DND-41 (cell line): Measurements from ENCODE around the gene MKI67.
"Not testable (repeated sequence)": the region's sequence is repeated elsewhere in the genome, so short reads cannot be mapped to it uniquely, and the experiment has no call there.

ENCODE experiments used
- ATAC-seq: fragments of 200-7000 bp; cut with Tn5 transposase; 3 replicates; pipeline ENCODE4 v1.9.1; 2021; ENCODE audit warnings: low read depth; ENCODE audit not compliant: insufficient read depth
- DNase-seq: peaks from one replicate; pipeline ENCODE4 v3.0.0-alpha.2; 2020
- H2AFZ ChIP-seq: 2 replicates; pipeline ENCODE4 v1.6.0; 2012; ENCODE audit warnings: low read depth, low read length
- H3K27ac ChIP-seq: 2 replicates; pipeline ENCODE4 v1.5.1; 2012; ENCODE audit warnings: low read length, inconsistent platforms
- H3K27me3 ChIP-seq: fragments of 200-600 bp; sonication (generic); 2 replicates; pipeline ENCODE4 v1.6.0; 2012; ENCODE audit warnings: low read length, mild to moderate bottlenecking, inconsistent platforms; ENCODE audit not compliant: insufficient read depth, poor library complexity
- H3K36me3 ChIP-seq: 2 replicates; pipeline ENCODE4 v1.5.1; 2012; ENCODE audit warnings: low read length, inconsistent platforms; ENCODE audit not compliant: insufficient read depth
- H3K4me1 ChIP-seq: 2 replicates; pipeline ENCODE4 v1.5.1; 2012; ENCODE audit warnings: mild to moderate bottlenecking, low read length; ENCODE audit not compliant: insufficient read depth
- H3K4me2 ChIP-seq: 2 replicates; pipeline ENCODE4 v1.6.0; 2012; ENCODE audit warnings: mild to moderate bottlenecking, moderate library complexity, low read length, inconsistent platforms; ENCODE audit not compliant: insufficient read depth
- H3K4me3 ChIP-seq, 2 experiments: fragments of 200-600 bp in 1 of 2; shearing (Covaris generic) in 1 of 2; 2 replicates each; pipeline ENCODE4 v1.5.1; 2012 to 2016; ENCODE audit warnings: inconsistent platforms in 2 of 2, low read length in 2 of 2, mild to moderate bottlenecking in 2 of 2, low read depth in 1 of 2, moderate library complexity in 1 of 2
- H3K79me2 ChIP-seq: 2 replicates; pipeline ENCODE4 v1.6.0; 2012; ENCODE audit warnings: low read length, inconsistent platforms; ENCODE audit not compliant: insufficient read depth
- H3K9ac ChIP-seq: 2 replicates; pipeline ENCODE4 v1.6.0; 2012; ENCODE audit warnings: low read depth, mild to moderate bottlenecking, inconsistent platforms, low read length, moderate library complexity
- H3K9me3 ChIP-seq: 2 replicates; pipeline ENCODE4 v1.5.1; 2012; ENCODE audit warnings: low read length, moderate library complexity, mild to moderate bottlenecking, inconsistent platforms; ENCODE audit not compliant: insufficient read depth, severe bottlenecking
- H4K20me1 ChIP-seq: 2 replicates; pipeline ENCODE4 v1.6.0; 2012; ENCODE audit warnings: low read length; ENCODE audit not compliant: insufficient read depth
- EZH2 ChIP-seq: IDR thresholded peaks from 3 replicates; pipeline ENCODE4 v1.6.1; 2012; ENCODE audit warnings: borderline replicate concordance, low read depth, mild to moderate bottlenecking, moderate library complexity, low read length, inconsistent platforms; ENCODE audit not compliant: severe bottlenecking
- TF ChIP-seq, protein P1 (sequence below): IDR thresholded peaks from 2 replicates; pipeline ENCODE4 v1.5.1; 2012; ENCODE audit warnings: borderline replicate concordance, low read length, moderate library complexity, mild to moderate bottlenecking; ENCODE audit not compliant: poor library complexity, severe bottlenecking; ENCODE audit errors: extremely low read depth

MKI67 gene

GRCh38 chr10:128173386-128173785, 47.2 kb upstream of the MKI67 start:
- Histone ChIP-seq H3K9ac (no peak overlapping the region), H4K20me1 (no peaks in the 10 kb centered on the region), H3K36me3 (no peaks in the 10 kb centered on the region), H2AFZ (no peak overlapping the region), H3K9me3 (peaks cover 18% of the 10 kb centered on the region), H3K4me1 (no peaks in the 10 kb centered on the region), H3K27ac (no peak overlapping the region), H3K27me3 (no peaks in the 10 kb centered on the region), H3K4me3 (no peak overlapping the region), H3K4me2 (no peak overlapping the region), H3K79me2 (no peaks in the 10 kb centered on the region)
- DNase-seq = no peak
- TF ChIP-seq, protein P1, sequence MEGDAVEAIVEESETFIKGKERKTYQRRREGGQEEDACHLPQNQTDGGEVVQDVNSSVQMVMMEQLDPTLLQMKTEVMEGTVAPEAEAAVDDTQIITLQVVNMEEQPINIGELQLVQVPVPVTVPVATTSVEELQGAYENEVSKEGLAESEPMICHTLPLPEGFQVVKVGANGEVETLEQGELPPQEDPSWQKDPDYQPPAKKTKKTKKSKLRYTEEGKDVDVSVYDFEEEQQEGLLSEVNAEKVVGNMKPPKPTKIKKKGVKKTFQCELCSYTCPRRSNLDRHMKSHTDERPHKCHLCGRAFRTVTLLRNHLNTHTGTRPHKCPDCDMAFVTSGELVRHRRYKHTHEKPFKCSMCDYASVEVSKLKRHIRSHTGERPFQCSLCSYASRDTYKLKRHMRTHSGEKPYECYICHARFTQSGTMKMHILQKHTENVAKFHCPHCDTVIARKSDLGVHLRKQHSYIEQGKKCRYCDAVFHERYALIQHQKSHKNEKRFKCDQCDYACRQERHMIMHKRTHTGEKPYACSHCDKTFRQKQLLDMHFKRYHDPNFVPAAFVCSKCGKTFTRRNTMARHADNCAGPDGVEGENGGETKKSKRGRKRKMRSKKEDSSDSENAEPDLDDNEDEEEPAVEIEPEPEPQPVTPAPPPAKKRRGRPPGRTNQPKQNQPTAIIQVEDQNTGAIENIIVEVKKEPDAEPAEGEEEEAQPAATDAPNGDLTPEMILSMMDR = no peak
- no peak for TF ChIP-seq EZH2
- ATAC-seq = no peak

DNA sequence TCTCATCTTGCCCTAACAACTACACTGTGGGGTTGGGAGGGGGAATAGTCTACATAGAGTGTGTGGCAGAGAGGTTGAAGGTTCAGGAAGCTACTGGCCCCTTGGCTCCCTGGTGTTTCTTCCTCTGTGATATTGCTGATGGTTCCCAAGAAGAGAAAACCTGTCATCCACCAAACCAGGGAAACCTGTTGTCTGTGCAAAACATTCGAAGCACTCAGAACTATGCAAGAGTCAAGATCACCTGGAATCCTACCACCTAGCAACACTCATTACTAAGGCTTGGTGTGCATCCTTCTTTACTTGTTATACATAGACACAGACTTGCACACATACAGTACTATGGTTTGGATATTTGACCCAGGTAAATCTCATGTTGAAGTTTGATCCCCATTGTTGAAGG, 46.5 kb upstream of the MKI67 start:
- no peak for ATAC-seq
- Histone ChIP-seq H3K36me3 (no peaks in the 10 kb centered on the region), H3K27me3 (no peaks in the 10 kb centered on the region), H2AFZ (no peak overlapping the region), H3K27ac (no peak overlapping the region), H3K4me2 (no peak overlapping the region), H4K20me1 (no peaks in the 10 kb centered on the region), H3K9me3 (peaks cover 18% of the 10 kb centered on the region), H3K4me1 (no peaks in the 10 kb centered on the region), H3K79me2 (no peaks in the 10 kb centered on the region), H3K4me3 (no peak overlapping the region), H3K9ac (no peak overlapping the region)
- no peak for TF ChIP-seq EZH2
- TF ChIP-seq, protein P1 = no peak
- DNase-seq = no peak

DNA sequence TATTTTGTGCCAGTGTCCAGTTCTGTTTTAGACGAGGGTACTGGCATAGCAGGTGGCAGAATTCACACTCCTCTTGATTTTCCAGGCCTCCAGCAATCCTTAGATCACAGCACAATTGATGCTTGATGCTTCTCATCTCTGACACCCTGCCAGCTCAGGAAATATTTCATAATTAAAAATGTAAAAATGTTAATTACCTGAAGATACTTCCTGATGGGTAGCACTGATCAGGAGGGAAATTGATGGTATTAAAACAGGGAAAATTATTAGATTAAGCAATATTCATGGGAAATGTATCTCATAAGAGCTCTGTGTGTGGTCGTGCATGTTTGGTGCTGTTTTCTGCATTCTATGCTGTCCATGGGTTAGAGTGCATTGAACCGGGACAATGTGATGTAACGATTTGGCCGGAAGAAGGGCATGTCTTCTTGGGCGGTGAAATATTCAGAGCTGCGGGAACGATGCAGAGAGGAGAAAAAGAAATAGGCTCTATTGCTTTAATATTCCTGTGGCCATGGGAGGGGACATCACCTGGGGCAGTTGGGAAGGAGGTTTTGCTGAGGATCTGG, 43.7 kb upstream of the MKI67 start:
- Histone ChIP-seq H3K9ac (no peak overlapping the region), H3K27ac (no peak overlapping the region), H3K27me3 (no peaks in the 10 kb centered on the region), H2AFZ (no peak overlapping the region), H3K36me3 (no peaks in the 10 kb centered on the region), H4K20me1 (no peaks in the 10 kb centered on the region), H3K4me3 (no peak overlapping the region), H3K79me2 (no peaks in the 10 kb centered on the region), H3K4me1 (no peaks in the 10 kb centered on the region), H3K4me2 (no peak overlapping the region), H3K9me3 (peaks cover 14% of the 10 kb centered on the region)
- TF ChIP-seq EZH2 = no peak
- TF ChIP-seq, protein P1 = no peak
- DNase-seq (no peak), ATAC-seq (no peak)

DNA sequence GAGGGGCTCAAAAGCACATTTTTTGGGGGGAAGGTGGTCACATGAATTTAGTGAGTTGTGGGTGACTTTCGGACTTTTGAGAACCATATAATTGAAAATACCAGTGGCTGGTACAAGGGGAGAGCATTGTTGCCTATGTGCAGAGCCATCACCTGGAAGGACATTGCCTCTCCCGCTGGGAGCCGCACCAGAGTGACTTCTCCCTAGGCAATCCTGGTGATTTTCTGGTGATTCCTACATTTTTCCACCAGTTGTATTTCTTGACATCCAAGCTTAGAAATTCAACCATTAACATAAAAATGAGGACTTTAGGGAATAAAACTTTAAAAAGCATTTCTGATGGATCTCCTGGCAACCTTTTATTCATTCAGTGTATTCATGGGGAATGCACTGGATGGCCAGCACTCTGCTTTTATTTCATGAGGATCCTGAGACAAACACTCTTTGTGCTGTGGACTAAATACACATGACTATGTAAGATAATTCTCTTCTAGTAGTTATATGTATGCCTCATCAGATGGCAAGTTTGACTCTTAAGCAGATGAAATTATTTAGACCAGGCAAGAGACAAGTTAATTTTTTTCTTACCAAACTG, 41.8 kb upstream of the MKI67 start:
- no peak overlapping the region for H3K4me2 ChIP-seq
- H4K20me1 ChIP-seq = no peaks in the 10 kb centered on the region
- no peaks in the 10 kb centered on the region for H3K4me1 ChIP-seq
- no peak overlapping the region for H2AFZ ChIP-seq
- H3K27ac ChIP-seq = no peak overlapping the region
- ATAC-seq (no peak), DNase-seq (no peak)
- no peaks in the 10 kb centered on the region for H3K79me2 ChIP-seq
- no peaks in the 10 kb centered on the region for H3K36me3 ChIP-seq
- no peak for TF ChIP-seq EZH2
- TF ChIP-seq, protein P1 = no peak
- no peak overlapping the region for H3K9ac ChIP-seq
- no peaks in the 10 kb centered on the region for H3K9me3 ChIP-seq
- no peaks in the 10 kb centered on the region for H3K27me3 ChIP-seq
- H3K4me3 ChIP-seq = no peak overlapping the region

DNA sequence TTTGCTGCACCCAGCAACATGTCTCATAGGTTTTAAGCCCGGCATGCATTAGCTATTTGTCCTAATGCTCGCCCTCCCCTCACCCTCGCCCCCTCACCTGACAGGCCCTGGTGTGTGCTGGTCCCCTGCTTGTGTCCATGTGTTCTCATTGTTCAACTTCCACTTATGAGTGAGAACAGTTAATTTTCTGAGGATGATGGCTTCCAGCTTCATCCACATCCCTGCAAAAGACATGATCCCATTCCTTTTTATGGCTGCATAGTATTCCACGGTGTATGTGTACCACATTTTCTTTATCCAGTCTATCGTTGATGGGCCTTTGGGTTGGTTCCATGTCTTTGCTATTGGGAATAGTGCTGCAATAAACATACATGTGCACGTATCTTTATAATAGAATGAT, 40.9 kb upstream of the MKI67 start:
- not testable (repeated sequence) for ATAC-seq, H3K27ac ChIP-seq, H3K79me2 ChIP-seq, H3K36me3 ChIP-seq, H3K9me3 ChIP-seq, H3K9ac ChIP-seq, H3K27me3 ChIP-seq, H4K20me1 ChIP-seq, H3K4me2 ChIP-seq, DNase-seq, H3K4me3 ChIP-seq, H3K4me1 ChIP-seq, H2AFZ ChIP-seq
